ENCODE results near the gene TTLL8. TPM values are rescaled to one million over a fixed set of nuclear protein-coding genes. Genes with fewer than 3 reads are reported as not detected.

The TTLL8 gene
- total RNA-seq, 4 donors from 2014 or later = not detected

GRCh38 chr22:49995361-49996118, 62.6 kb downstream of the TTLL8 start:
- H3K27me3 ChIP-seq = peaks cover 17% of the 10 kb centered on the region
- DNase-seq (ENCODE audit: low spot score in 2 of 2) = no peak
- 71% methylated on average over 5 of the region's 10 CpGs for WGBS
- peaks cover 9% of the 10 kb centered on the region for H3K4me1 ChIP-seq
- no peak overlapping the region for H3K27ac ChIP-seq
- H3K9me3 ChIP-seq = no peaks in the 10 kb centered on the region
- no peak overlapping the region for H3K4me3 ChIP-seq
- no peaks in the 10 kb centered on the region for H3K36me3 ChIP-seq
- no peak for TF ChIP-seq POLR2A (IDR thresholded peaks at IDR 0.05)
- TF ChIP-seq EP300 (IDR thresholded peaks at IDR 0.05) = no peak
- no peak for TF ChIP-seq POLR2AphosphoS5 (IDR thresholded peaks at IDR 0.05)
- no peak for TF ChIP-seq CTCF (IDR thresholded peaks at IDR 0.05)

DNA sequence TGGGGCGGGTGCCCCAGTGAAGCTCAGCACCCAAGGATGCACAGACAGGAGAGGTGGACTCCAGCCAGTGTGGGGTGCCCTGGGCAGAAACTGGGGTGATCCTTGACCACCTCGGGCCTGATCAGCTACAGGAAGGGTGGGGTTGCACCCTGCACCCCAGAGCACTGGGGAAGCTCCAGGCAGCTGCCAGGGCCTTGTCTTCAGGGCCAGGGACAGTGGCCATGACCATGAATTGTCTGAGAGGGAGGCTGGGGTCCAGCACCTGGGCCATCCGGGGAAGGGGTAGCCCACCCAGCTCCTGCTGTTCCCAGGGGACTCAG, 63.1 kb downstream of the TTLL8 start:
- WGBS = 100% methylated on average over 1 of the region's 3 CpGs
- Histone ChIP-seq H3K9me3 (no peaks in the 10 kb centered on the region), H3K4me1 (peaks cover 9% of the 10 kb centered on the region), H3K27ac (no peak overlapping the region), H3K36me3 (no peaks in the 10 kb centered on the region), H3K4me3 (no peak overlapping the region), H3K27me3 (peaks cover 11% of the 10 kb centered on the region)
- DNase-seq (ENCODE audit: low spot score in 2 of 2) = peak in 1 of 2 donors; percentile 55
- TF ChIP-seq POLR2A (IDR thresholded peaks at IDR 0.05) (no peak), POLR2AphosphoS5 (IDR thresholded peaks at IDR 0.05) (no peak), EP300 (IDR thresholded peaks at IDR 0.05) (no peak), CTCF (IDR thresholded peaks at IDR 0.05) (no peak)

DNA sequence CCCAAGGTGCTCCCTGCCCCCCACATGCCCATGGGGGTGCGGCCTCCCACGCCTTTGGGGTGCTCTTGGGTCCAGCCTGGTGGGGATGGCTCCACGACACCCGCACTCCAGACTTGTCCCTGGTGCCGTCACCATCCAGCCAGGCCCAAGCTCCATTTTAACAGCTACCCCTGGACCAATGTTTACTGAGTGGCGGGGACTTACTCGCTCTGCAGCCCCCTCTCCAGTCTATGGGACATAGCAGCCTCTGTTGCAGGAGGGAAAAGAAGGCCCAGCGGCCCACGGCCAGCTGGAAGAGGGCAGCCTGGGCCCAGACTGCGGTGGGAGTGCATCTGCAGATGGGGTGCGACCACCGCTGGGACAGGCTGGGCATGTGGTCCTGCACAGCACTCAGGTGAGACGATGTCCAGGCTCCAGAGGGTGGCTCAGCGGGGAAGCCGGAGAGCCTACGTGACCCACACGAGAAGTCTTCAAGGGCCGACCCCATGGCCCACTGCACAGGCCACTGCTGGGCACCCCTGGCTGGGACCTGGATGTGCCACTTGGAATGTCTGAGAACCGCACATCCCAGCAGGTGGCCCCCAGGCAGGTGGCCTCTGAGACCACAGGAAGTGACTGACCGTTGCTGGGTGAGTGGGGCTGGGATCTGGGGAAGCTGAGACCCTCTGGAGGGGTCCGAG, 63.6 kb downstream of the TTLL8 start:
- no peaks in the 10 kb centered on the region for H3K36me3 ChIP-seq
- no peak overlapping the region for H3K4me3 ChIP-seq
- WGBS = 84% methylated on average over 5 of the region's 21 CpGs
- H3K9me3 ChIP-seq = no peaks in the 10 kb centered on the region
- H3K27ac ChIP-seq = no peak overlapping the region
- TF ChIP-seq CTCF (IDR thresholded peaks at IDR 0.05) (no peak), POLR2AphosphoS5 (IDR thresholded peaks at IDR 0.05) (no peak), POLR2A (IDR thresholded peaks at IDR 0.05) (no peak), EP300 (IDR thresholded peaks at IDR 0.05) (no peak)
- peaks cover 6% of the 10 kb centered on the region for H3K27me3 ChIP-seq
- DNase-seq (ENCODE audit: low spot score in 2 of 2) = peak in 1 of 2 donors; percentile 70
- H3K4me1 ChIP-seq = peaks cover 4% of the 10 kb centered on the region

GRCh38 chr22:49993649-49994360, 64.3 kb downstream of the TTLL8 start:
- Histone ChIP-seq H3K4me1 (peaks cover 4% of the 10 kb centered on the region), H3K27me3 (no peaks in the 10 kb centered on the region), H3K4me3 (no peak overlapping the region), H3K9me3 (no peaks in the 10 kb centered on the region), H3K36me3 (no peaks in the 10 kb centered on the region), H3K27ac (no peak overlapping the region)
- DNase-seq (ENCODE audit: low spot score in 2 of 2) = peak in 1 of 2 donors; percentile 70
- no peak for TF ChIP-seq POLR2AphosphoS5 (IDR thresholded peaks at IDR 0.05)
- TF ChIP-seq POLR2A (IDR thresholded peaks at IDR 0.05) = no peak
- no peak for TF ChIP-seq EP300 (IDR thresholded peaks at IDR 0.05)
- no peak for TF ChIP-seq CTCF (IDR thresholded peaks at IDR 0.05)
- 66% methylated on average over 9 of the region's 11 CpGs for WGBS
